Measurements from ENCODE around the gene B3GNT9.

DNA sequence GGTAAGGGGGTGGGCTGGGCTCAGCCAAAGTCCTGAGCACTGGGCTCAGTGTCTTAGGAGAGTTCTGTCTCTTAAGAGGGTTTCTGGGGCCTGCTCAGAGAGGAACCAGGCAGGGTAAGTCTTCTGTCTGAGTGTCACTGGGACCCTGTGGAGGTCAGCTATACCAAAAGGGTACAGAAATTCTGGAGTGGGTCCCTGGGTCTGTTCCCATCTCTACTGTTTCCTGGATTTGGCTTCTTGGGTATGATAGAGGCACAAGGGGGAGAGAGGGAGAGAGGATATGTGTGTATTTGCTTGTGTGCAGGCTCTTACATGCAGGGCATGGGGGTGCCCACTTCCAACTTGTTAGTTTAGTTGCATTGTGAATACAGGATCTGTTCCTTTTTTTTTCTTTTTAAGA is 42.7 kb upstream of the B3GNT9 start:
- no peak for TF ChIP-seq CBX2 (IDR thresholded peaks at IDR 0.05; ENCODE audit: borderline replicate concordance, low read depth)
- no peak for TF ChIP-seq BHLHE40 (IDR thresholded peaks at IDR 0.05; ENCODE audit: low read depth, low read length)
- no peak for TF ChIP-seq POLR2A (IDR thresholded peaks at IDR 0.05; ENCODE audit: low read length)
- TF ChIP-seq, protein P1, sequence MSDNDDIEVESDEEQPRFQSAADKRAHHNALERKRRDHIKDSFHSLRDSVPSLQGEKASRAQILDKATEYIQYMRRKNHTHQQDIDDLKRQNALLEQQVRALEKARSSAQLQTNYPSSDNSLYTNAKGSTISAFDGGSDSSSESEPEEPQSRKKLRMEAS (IDR thresholded peaks at IDR 0.05), result no peak
- TF ChIP-seq SMC3 (IDR thresholded peaks at IDR 0.05), result no peak
- TF ChIP-seq RNF2 (IDR thresholded peaks at IDR 0.05; ENCODE audit: borderline replicate concordance, low read depth), result no peak
- TF ChIP-seq, protein P2, sequence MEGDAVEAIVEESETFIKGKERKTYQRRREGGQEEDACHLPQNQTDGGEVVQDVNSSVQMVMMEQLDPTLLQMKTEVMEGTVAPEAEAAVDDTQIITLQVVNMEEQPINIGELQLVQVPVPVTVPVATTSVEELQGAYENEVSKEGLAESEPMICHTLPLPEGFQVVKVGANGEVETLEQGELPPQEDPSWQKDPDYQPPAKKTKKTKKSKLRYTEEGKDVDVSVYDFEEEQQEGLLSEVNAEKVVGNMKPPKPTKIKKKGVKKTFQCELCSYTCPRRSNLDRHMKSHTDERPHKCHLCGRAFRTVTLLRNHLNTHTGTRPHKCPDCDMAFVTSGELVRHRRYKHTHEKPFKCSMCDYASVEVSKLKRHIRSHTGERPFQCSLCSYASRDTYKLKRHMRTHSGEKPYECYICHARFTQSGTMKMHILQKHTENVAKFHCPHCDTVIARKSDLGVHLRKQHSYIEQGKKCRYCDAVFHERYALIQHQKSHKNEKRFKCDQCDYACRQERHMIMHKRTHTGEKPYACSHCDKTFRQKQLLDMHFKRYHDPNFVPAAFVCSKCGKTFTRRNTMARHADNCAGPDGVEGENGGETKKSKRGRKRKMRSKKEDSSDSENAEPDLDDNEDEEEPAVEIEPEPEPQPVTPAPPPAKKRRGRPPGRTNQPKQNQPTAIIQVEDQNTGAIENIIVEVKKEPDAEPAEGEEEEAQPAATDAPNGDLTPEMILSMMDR (IDR thresholded peaks at IDR 0.05), result no peak
- TF ChIP-seq, protein P3, sequence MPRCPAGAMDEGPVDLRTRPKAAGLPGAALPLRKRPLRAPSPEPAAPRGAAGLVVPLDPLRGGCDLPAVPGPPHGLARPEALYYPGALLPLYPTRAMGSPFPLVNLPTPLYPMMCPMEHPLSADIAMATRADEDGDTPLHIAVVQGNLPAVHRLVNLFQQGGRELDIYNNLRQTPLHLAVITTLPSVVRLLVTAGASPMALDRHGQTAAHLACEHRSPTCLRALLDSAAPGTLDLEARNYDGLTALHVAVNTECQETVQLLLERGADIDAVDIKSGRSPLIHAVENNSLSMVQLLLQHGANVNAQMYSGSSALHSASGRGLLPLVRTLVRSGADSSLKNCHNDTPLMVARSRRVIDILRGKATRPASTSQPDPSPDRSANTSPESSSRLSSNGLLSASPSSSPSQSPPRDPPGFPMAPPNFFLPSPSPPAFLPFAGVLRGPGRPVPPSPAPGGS (IDR thresholded peaks at IDR 0.05), result no peak
- no peak for TF ChIP-seq HDAC2 (IDR thresholded peaks at IDR 0.05)
